ENCODE results near the gene MAPT.

The MAPT gene

DNA sequence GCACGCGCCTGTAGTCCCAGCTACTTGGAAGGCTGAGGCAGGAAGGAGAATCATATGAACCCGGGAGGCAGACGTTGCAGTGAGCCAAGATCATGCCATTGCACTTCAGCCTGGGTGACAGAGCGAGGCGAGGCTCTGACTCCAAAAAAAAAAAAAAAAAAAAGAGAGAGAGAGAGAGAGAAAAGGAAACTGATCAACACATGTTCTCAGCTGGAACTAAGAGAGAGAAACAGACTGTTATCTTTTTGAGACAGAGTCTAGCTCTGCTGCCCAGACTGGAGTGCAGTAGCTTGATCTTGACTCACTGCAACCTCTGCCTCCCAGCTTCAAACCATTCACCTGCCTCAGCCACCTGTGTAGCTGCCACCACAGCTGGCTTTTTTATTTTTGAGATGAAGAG lies 165.1 kb downstream of the MAPT start:
- no peak for DNase-seq (ENCODE audit: low read depth)

DNA sequence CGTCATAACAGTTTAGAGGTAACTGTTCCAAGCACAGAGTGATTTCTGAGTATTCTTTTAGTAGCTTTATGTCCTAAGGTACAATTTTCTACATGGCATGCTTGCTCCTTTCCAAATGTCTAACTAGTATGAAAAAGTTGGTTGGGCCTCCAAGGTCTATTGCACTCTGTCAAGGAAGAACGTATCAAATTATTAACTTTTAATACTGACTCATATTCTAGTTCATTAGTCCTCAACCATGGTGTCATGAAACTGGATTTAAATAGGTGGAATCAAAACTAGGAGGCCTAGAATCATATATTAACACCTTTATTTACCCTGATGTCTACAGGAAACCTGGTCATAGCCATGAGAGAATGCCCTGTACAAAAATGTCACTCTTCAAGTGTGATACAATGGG lies 166.1 kb downstream of the MAPT start:
- no peak for DNase-seq (ENCODE audit: low read depth)

DNA sequence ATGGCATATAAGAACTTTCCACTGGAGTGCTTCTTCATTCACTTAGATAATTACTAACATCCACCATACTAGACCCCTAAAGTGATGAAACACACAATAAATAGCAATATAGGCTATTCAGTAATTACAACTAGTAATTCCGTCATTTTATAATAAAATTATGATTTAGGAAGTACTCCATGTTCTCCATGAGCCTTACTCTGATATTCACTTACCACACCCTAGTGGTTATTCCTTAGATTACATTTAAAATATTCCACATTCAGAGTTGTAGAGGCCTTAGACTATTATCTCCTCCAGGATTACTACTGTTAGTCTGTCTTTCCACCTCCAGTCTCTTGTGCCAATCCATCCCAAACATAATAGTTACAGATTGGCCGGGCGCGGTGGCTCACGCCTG lies 167.1 kb downstream of the MAPT start:
- DNase-seq (ENCODE audit: low read depth), result no peak

DNA sequence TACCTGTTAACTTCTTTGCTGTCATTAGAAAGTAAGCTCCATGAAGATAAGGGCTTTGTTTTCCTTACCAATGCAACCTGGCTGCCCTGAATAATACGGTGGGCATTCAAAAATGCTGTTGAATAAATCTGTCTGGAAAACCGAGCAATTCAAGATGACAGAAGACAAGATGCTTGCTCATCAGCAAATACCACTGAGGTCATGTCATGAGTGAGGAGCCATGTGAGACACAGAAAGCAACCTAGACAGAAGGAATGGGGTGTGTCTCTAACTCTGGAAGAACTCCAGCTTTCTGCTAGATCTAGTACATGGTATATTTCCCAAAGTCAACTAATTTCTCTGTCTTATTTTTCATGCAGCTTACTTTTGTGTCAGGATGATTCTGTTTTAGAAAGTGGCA lies 168.9 kb downstream of the MAPT start:
- no peak for DNase-seq (ENCODE audit: low read depth)

DNA sequence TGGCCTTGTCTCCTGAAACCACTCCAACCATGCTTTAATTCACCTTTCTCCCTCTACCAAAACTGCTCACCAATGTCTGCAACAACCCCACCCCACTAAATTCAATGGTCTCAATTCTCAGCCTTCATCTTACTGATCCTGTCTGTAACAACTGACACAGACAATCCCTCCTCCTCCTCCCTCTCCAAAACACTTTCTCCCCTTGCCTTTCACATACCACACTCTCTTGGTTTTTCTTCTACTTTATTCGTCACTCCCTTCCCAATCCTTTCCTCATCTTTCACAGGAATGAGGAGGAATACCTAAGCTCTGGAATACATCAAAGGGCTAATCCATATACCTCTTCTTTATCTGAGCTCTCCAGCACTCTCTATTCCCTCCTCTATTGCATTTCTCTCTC lies 170.1 kb downstream of the MAPT start:
- DNase-seq (ENCODE audit: low read depth), result no peak

DNA sequence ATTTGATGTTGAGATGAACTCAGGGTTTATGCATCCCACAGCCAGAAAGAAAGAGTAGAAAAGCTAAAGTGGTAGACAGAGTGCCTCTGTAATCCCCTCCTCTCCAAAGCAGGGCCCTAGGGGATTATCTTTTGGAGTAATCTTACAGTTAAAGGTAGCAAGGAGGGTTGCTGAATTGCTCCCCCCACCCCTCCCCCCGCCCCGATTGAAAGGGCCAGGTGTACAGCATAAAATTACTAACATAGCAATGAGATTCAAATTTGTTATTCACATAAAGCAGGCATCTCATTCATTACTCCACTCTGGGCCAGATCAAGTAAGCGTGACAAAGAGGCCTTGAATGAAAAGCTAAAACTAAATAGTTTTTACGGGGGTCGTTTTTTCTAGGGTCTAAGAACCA lies 177.4 kb downstream of the MAPT start:
- DNase-seq (ENCODE audit: low read depth), result no peak

DNA sequence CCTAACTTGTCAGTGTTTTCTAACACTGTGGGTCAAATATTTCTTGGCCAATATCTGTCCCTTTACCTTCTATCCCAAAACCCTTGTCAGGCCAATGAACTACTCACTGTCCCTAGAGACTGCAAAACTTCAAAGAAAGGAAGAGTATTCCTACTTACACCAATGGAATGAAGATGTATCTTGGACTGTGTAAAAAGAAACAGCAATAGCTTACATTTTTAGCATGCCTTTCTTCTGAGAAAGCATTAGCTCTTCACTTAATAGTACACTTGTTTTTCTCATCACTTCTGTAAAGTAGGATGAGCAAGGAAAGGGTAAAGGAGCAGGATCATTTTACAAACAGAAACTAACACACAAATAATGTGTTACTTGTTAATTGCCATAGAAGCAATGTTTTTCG lies 178.6 kb downstream of the MAPT start:
- DNase-seq (ENCODE audit: low read depth), result no peak

DNA sequence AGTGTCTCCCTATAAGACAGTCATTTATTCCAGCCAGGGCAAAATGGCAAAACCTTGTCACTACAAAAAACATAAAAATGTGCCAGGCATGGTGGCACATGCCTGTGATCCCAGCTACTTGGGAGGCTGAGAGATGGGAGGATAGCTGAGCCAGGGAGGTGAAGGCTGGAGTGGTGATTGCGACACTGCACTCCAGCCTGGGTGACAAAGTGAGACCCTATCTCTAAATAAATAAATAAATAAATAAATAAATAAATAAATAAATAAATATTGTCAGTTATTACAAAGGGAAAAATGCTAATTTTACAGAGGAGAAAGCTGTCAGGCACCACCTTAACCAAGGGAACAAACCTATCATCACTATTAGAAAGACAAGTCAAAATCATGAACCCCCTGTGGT lies 180.2 kb downstream of the MAPT start:
- no peak for DNase-seq (ENCODE audit: low read depth)
